K562 (cell line): ENCODE results near the gene GAL3ST2.

Experiments used
- ATF7 ChIP-seq: fragments of 450-650 bp; IDR thresholded peaks from 2 replicates; pipeline ENCODE4 v1.7.1; 2014; ENCODE audit warnings: mild to moderate bottlenecking, moderate library complexity
- CTCF ChIP-seq, 3 experiments: IDR thresholded peaks in 2 of 3; conservative IDR thresholded peaks in 1 of 3; 2 replicates each; pipeline ENCODE4 v1.5.1; 2011 to 2012; ENCODE audit warnings: low read length in 3 of 3, mild to moderate bottlenecking in 3 of 3, control low read depth in 2 of 3, improper control_type of control experiment in 1 of 3, inconsistent platforms in 1 of 3, low read depth in 1 of 3, mixed read lengths in 1 of 3, moderate library complexity in 1 of 3; ENCODE audit not compliant: insufficient read depth in 2 of 3
- DEAF1 ChIP-seq: fragments of 450-650 bp; formaldehyde crosslinking; IDR thresholded peaks from 2 replicates; pipeline ENCODE4 v1.4.0; 2020; ENCODE audit warnings: mild to moderate bottlenecking, moderate library complexity
- HOMEZ ChIP-seq: fragments of 250-450 bp; sonication (Bioruptor Pico); IDR thresholded peaks from 2 replicates; pipeline ENCODE4 v1.4.0; 2020; ENCODE audit warnings: mild to moderate bottlenecking, moderate library complexity
- MEIS2 ChIP-seq: fragments of 450-650 bp; IDR thresholded peaks from 2 replicates; pipeline ENCODE4 v1.6.1; 2014; ENCODE audit warnings: mild to moderate bottlenecking; ENCODE audit not compliant: partially characterized antibody
- MTF1 ChIP-seq: fragments of 250-450 bp; sonication (Bioruptor Pico); IDR thresholded peaks from 2 replicates; pipeline ENCODE4 v1.9.0; 2021; ENCODE audit warnings: moderate library complexity, mild to moderate bottlenecking, inconsistent platforms, borderline replicate concordance
- SMARCB1 ChIP-seq: IDR thresholded peaks from 2 replicates; pipeline ENCODE4 v1.6.1; 2011; ENCODE audit warnings: improper control_type of control experiment, low read depth; ENCODE audit not compliant: insufficient read length
- SMC3 ChIP-seq: conservative IDR thresholded peaks from 2 replicates; pipeline ENCODE4 v1.6.1; 2011; ENCODE audit warnings: low read depth, low read length, improper control_type of control experiment; ENCODE audit not compliant: insufficient read depth
- SP1 ChIP-seq: sonication (generic); formaldehyde crosslinking; IDR thresholded peaks from 2 replicates; pipeline ENCODE4 v1.8.1; 2022; ENCODE audit warnings: mild to moderate bottlenecking, missing genetic modification reagents
- SPI1 ChIP-seq: IDR thresholded peaks from 2 replicates; pipeline ENCODE4 v1.6.1; 2011; ENCODE audit warnings: low read depth, low read length, control low read depth, borderline replicate concordance
- TFAM ChIP-seq: fragments of 250-450 bp; sonication (Bioruptor Pico); conservative IDR thresholded peaks from 2 replicates; pipeline ENCODE4 v1.5.0; 2021; ENCODE audit warnings: mild to moderate bottlenecking, moderate library complexity
- ZFP30 ChIP-seq: fragments of 250-450 bp; sonication (Bioruptor Pico); IDR thresholded peaks from 2 replicates; pipeline ENCODE4 v1.8.0; 2022; ENCODE audit warnings: moderate library complexity, mild to moderate bottlenecking, inconsistent platforms, borderline replicate concordance
- ZNF695 ChIP-seq: fragments of 450-650 bp; formaldehyde crosslinking; IDR thresholded peaks from 2 replicates; pipeline ENCODE4 v1.4.0; 2020; ENCODE audit warnings: mild to moderate bottlenecking, moderate library complexity

- TF ChIP-seq CTCF (IDR thresholded peaks at IDR 0.05 in 2 of 3, conservative IDR thresholded peaks at IDR 0.05 in 1 of 3; ENCODE audit: insufficient read depth in 2 of 3, low read depth in 1 of 3, low read length in 3 of 3) (no peak), MEIS2 (no peak), ZFP30 (CRISPR knock-in tag) (no peak), ATF7 (no peak), SMARCB1 (no peak), HOMEZ (CRISPR knock-in tag) (no peak), ZNF695 (CRISPR knock-in tag) (no peak), MTF1 (no peak), DEAF1 (CRISPR knock-in tag) (no peak), SPI1 (no peak), TFAM (no peak), SP1 (CRISPR knock-in tag) (no peak), SMC3 (no peak)
Observed at GRCh38 chr2:241815477-241816430, 39.1 kb downstream of the GAL3ST2 start.
